HEK293 (cell line): ENCODE measurements around the gene ZNF485.

Experiments used
- CTCF ChIA-PET: fragments of 350-600 bp; formaldehyde crosslinking; extraction: SDS; loops from one replicate; lab custom pipeline; 2021; ENCODE audit warnings: antibody characterized with exemption; lab: Yijun Ruan, JAX
- POLR2A ChIA-PET: fragments of 300-600 bp; formaldehyde crosslinking; extraction: SDS; loops from one replicate; lab custom pipeline; 2020; ENCODE audit warnings: antibody characterized with exemption, inconsistent platforms; lab: Yijun Ruan, JAX
- H3K27ac ChIP-seq: fragments of 200-500 bp; sonication (Bioruptor generic); 2 replicates; pipeline ENCODE4 v1.5.1; 2014; ENCODE audit warnings: low read depth, low read length, control low read depth, inconsistent platforms; ENCODE audit errors: extremely low read depth
- H3K36me3 ChIP-seq, 2 experiments: fragments of 200-500 bp in 1 of 2; sonication (Bioruptor generic) in 1 of 2; 1 replicate in 1 of 2; 2 replicates in 1 of 2; pipeline ENCODE4 v1.5.1; 2014 to 2017; ENCODE audit warnings: inconsistent platforms in 2 of 2, low read length in 2 of 2; ENCODE audit not compliant: control insufficient read depth in 2 of 2, insufficient read depth in 1 of 2
- H3K4me1 ChIP-seq: fragments of 200-500 bp; sonication (Bioruptor generic); 2 replicates; pipeline ENCODE4 v1.5.1; 2014; ENCODE audit warnings: mild to moderate bottlenecking, low read length, inconsistent platforms; ENCODE audit not compliant: control insufficient read depth, insufficient read depth
- H3K4me3 ChIP-seq: 2 replicates; pipeline ENCODE4 v1.5.1; 2011; ENCODE audit warnings: low read depth, mild to moderate bottlenecking, control low read depth, low read length, moderate library complexity
- H3K9me3 ChIP-seq: fragments of 200-500 bp; sonication (Bioruptor generic); 2 replicates; pipeline ENCODE4 v1.5.1; 2014; ENCODE audit warnings: low read depth, low read length, inconsistent platforms; ENCODE audit not compliant: control insufficient read depth, insufficient read depth
- GLIS1 ChIP-seq: fragments of 450-650 bp; formaldehyde crosslinking; IDR thresholded peaks from 2 replicates; pipeline ENCODE4 v1.5.1; 2016; ENCODE audit warnings: missing biosample characterization, missing genetic modification characterization
- GLIS2 ChIP-seq: fragments of 450-650 bp; formaldehyde crosslinking; IDR thresholded peaks from 2 replicates; pipeline ENCODE4 v1.5.1; 2016; ENCODE audit warnings: missing biosample characterization, missing genetic modification characterization
- PATZ1 ChIP-seq: fragments of 450-650 bp; formaldehyde crosslinking; IDR thresholded peaks from 2 replicates; pipeline ENCODE4 v1.5.1; 2016; ENCODE audit warnings: missing biosample characterization, missing genetic modification characterization
- PRDM4 ChIP-seq: fragments of 450-650 bp; formaldehyde crosslinking; IDR thresholded peaks from 2 replicates; pipeline ENCODE4 v1.5.1; 2017; ENCODE audit warnings: missing biosample characterization, missing genetic modification characterization
- ZBTB49 ChIP-seq: fragments of 450-650 bp; formaldehyde crosslinking; IDR thresholded peaks from 2 replicates; pipeline ENCODE4 v1.5.1; 2016; ENCODE audit warnings: missing biosample characterization, missing genetic modification characterization, low read depth
- ZFP41 ChIP-seq: fragments of 450-650 bp; formaldehyde crosslinking; IDR thresholded peaks from 2 replicates; pipeline ENCODE4 v1.5.1; 2016; ENCODE audit warnings: missing biosample characterization, missing genetic modification characterization, borderline replicate concordance
- ZNF114 ChIP-seq: fragments of 450-650 bp; formaldehyde crosslinking; IDR thresholded peaks from 2 replicates; pipeline ENCODE4 v1.5.0; 2017; ENCODE audit warnings: missing biosample characterization, missing genetic modification characterization
- ZNF121 ChIP-seq: fragments of 450-650 bp; formaldehyde crosslinking; IDR thresholded peaks from 2 replicates; pipeline ENCODE4 v1.5.1; 2016; ENCODE audit warnings: missing biosample characterization, missing genetic modification characterization
- ZNF16 ChIP-seq: fragments of 450-650 bp; formaldehyde crosslinking; IDR thresholded peaks from 2 replicates; pipeline ENCODE4 v1.5.1; 2016; ENCODE audit warnings: low read depth, missing biosample characterization, missing genetic modification characterization
- ZNF221 ChIP-seq: fragments of 450-650 bp; formaldehyde crosslinking; IDR thresholded peaks from 2 replicates; pipeline ENCODE4 v1.5.1; 2017; ENCODE audit warnings: missing biosample characterization, missing genetic modification characterization, borderline replicate concordance
- ZNF223 ChIP-seq: fragments of 450-650 bp; formaldehyde crosslinking; IDR thresholded peaks from 2 replicates; pipeline ENCODE4 v1.5.1; 2016; ENCODE audit warnings: missing biosample characterization, missing genetic modification characterization
- ZNF335 ChIP-seq: fragments of 450-650 bp; formaldehyde crosslinking; conservative IDR thresholded peaks from 2 replicates; pipeline ENCODE4 v1.5.1; 2016; ENCODE audit warnings: missing biosample characterization, missing genetic modification characterization
- ZNF354C ChIP-seq: fragments of 450-650 bp; formaldehyde crosslinking; IDR thresholded peaks from 2 replicates; pipeline ENCODE4 v1.5.1; 2016; ENCODE audit warnings: missing biosample characterization, missing genetic modification characterization, low read depth, borderline replicate concordance
- ZNF473 ChIP-seq: fragments of 450-650 bp; formaldehyde crosslinking; IDR thresholded peaks from 2 replicates; pipeline ENCODE4 v1.5.1; 2017; ENCODE audit warnings: missing biosample characterization, missing genetic modification characterization
- ZNF529 ChIP-seq: fragments of 450-650 bp; formaldehyde crosslinking; IDR thresholded peaks from 2 replicates; pipeline ENCODE4 v1.5.1; 2017; ENCODE audit warnings: missing genetic modification characterization, missing biosample characterization; ENCODE audit not compliant: insufficient replicate concordance
- TF ChIP-seq, protein P1 (sequence below): fragments of 450-650 bp; formaldehyde crosslinking; IDR thresholded peaks from 2 replicates; pipeline ENCODE4 v1.5.1; 2016; ENCODE audit warnings: missing biosample characterization, missing genetic modification characterization
- TF ChIP-seq, protein P2 (sequence below): fragments of 450-650 bp; formaldehyde crosslinking; IDR thresholded peaks from 2 replicates; pipeline ENCODE4 v1.5.1; 2016; ENCODE audit warnings: missing biosample characterization, missing genetic modification characterization
- TF ChIP-seq, protein P3 (sequence below): fragments of 450-650 bp; IDR thresholded peaks from 2 replicates; pipeline ENCODE4 v1.5.1; 2018; ENCODE audit warnings: missing biosample characterization, missing genetic modification characterization

The ZNF485 gene

DNA sequence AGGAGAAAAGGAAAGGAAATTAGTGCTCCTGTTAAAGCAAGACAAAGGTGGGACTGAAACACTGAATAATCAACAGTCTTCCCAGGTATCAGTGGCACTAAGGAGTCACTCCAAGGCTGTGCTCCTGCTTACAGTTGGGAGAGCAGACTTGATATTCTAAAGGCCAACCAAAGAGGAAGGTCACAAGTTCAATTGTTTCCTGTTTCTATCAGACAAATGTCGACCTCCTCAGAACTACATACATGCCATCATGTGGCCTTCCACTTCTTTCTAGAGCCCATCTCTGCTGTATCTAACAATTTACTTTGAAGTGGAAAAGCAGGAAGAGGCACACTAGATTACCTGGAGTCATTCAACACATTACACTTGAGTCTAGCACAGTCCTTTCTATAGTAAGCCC lies 35.3 kb upstream of the ZNF485 start:
- no peaks in the 10 kb centered on the region for H3K9me3 ChIP-seq
- TF ChIP-seq ZNF121 (no peak), GLIS2 (no peak), PRDM4 (tag by site-specific recombination) (no peak), ZNF16 (no peak), ZNF114 (tag by site-specific recombination) (no peak), ZNF354C (tag by site-specific recombination) (no peak), ZFP41 (tag by site-specific recombination) (no peak), ZNF473 (no peak), ZNF221 (no peak), ZNF529 (tag by site-specific recombination) (no peak), ZNF335 (tag by site-specific recombination) (no peak), GLIS1 (tag by site-specific recombination) (no peak), PATZ1 (tag by site-specific recombination) (no peak), ZBTB49 (no peak), ZNF223 (tag by site-specific recombination) (no peak)
- TF ChIP-seq, protein P1, sequence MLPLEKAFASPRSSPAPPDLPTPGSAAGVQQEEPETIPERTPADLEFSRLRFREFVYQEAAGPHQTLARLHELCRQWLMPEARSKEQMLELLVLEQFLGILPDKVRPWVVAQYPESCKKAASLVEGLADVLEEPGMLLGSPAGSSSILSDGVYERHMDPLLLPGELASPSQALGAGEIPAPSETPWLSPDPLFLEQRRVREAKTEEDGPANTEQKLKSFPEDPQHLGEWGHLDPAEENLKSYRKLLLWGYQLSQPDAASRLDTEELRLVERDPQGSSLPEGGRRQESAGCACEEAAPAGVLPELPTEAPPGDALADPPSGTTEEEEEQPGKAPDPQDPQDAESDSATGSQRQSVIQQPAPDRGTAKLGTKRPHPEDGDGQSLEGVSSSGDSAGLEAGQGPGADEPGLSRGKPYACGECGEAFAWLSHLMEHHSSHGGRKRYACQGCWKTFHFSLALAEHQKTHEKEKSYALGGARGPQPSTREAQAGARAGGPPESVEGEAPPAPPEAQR (tag by site-specific recombination) = no peak
- TF ChIP-seq, protein P2, sequence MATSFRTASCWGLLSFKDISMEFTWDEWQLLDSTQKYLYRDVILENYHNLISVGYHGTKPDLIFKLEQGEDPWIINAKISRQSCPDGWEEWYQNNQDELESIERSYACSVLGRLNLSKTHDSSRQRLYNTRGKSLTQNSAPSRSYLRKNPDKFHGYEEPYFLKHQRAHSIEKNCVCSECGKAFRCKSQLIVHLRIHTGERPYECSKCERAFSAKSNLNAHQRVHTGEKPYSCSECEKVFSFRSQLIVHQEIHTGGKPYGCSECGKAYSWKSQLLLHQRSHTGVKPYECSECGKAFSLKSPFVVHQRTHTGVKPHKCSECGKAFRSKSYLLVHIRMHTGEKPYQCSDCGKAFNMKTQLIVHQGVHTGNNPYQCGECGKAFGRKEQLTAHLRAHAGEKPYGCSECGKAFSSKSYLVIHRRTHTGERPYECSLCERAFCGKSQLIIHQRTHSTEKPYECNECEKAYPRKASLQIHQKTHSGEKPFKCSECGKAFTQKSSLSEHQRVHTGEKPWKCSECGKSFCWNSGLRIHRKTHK (tag by site-specific recombination) = no peak
- TF ChIP-seq, protein P3, sequence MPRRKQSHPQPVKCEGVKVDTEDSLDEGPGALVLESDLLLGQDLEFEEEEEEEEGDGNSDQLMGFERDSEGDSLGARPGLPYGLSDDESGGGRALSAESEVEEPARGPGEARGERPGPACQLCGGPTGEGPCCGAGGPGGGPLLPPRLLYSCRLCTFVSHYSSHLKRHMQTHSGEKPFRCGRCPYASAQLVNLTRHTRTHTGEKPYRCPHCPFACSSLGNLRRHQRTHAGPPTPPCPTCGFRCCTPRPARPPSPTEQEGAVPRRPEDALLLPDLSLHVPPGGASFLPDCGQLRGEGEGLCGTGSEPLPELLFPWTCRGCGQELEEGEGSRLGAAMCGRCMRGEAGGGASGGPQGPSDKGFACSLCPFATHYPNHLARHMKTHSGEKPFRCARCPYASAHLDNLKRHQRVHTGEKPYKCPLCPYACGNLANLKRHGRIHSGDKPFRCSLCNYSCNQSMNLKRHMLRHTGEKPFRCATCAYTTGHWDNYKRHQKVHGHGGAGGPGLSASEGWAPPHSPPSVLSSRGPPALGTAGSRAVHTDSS (tag by site-specific recombination) = no peak
- TF ChIP-seq, all 188 proteins: peak for 0
- Histone ChIP-seq H3K27ac (no peak overlapping the region), H3K4me3 (no peak overlapping the region), H3K36me3 (peaks cover 5 to 62% of the 10 kb centered on the region in 2 experiments; a peak in 2 of 3 replicates), H3K4me1 (no peaks in the 10 kb centered on the region)
- CTCF ChIA-PET = interaction anchor here (0.6 kb wide), 1 partner anchor 584 kb away, joined by 3 read pairs; no protein-coding TSS in a partner anchor
- POLR2A ChIA-PET = no interaction called here
